Peyer's patch (tissue), 4 donors: ENCODE data around the gene SUN5.

Source experiments
- CTCF ChIP-seq, 6 experiments: fragments of 450-650 bp in 4 of 6; fragments of 200-600 bp in 2 of 6; sonication (generic) in 1 of 6; IDR thresholded peaks; one replicate each; pipeline ENCODE4 v1.5.1; 2017 to 2019; ENCODE audit warnings: antibody characterized with exemption in 6 of 6, mild to moderate bottlenecking in 3 of 6, moderate library complexity in 1 of 6
- POLR2A ChIP-seq, 2 donors: fragments of 450-650 bp; IDR thresholded peaks; one replicate each; pipeline ENCODE4 v1.5.1; 2017; ENCODE audit warnings: antibody characterized with exemption in 2 of 2, mild to moderate bottlenecking in 2 of 2, moderate library complexity in 2 of 2

GRCh38 chr20:32934580-32934979 lies 69.7 kb downstream of the SUN5 start:
- TF ChIP-seq POLR2A (IDR thresholded peaks at IDR 0.05) (no peak), CTCF (IDR thresholded peaks at IDR 0.05) (no peak)
